ENCODE measurements around the gene RTN4R. TPM values are rescaled to one million over a fixed set of nuclear protein-coding genes. Genes with fewer than 3 reads are reported as not detected.
"Not testable (repeated sequence)": the region's sequence is repeated elsewhere in the genome, so short reads cannot be mapped to it uniquely, and the experiment has no call there.

Gene RTN4R
- total RNA-seq, 2 donors from 2014 or later: 0.66 to 1.8 TPM

DNA sequence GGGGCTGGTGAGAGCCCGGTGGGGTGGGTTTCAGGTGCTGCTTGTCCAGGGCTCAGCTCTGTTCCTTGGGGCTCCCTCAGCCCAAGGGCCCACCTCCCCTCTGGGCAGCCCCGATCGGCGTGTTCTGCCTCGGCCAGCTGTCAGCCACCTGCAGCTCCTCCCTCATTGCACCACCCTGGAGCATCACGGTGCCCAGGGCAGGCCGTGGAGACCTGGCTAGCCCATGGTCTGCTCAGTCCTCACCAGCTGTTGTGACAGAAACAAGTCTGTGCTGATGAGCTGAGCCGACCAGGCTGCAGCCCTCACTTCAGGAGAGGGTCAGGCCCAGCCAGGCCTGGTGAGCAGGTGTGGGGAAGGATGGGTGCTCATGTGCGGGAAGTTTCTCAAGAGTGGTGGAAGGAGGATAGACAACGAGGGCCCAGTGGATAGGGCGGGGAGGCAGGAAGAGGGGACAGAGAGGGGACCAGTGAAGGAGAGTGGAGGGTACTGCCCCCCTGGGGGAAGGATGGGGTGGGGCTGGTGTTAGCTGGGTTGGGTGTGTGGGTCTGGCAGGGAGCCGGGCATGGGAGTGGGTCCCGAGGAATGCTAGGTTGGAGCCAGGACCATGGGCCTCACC is 16.5 kb upstream of the RTN4R start:
- intact Hi-C loops (cut with DNase I): loop anchor here (2.0 kb wide), 1 partner anchor 126 kb away; no protein-coding TSS in a partner anchor
- DNase-seq (no peak), ATAC-seq (no peak)
- no peak overlapping the region for H3K27ac ChIP-seq
- TF ChIP-seq POLR2A (IDR thresholded peaks at IDR 0.05): no peak
- TF ChIP-seq, protein P1, sequence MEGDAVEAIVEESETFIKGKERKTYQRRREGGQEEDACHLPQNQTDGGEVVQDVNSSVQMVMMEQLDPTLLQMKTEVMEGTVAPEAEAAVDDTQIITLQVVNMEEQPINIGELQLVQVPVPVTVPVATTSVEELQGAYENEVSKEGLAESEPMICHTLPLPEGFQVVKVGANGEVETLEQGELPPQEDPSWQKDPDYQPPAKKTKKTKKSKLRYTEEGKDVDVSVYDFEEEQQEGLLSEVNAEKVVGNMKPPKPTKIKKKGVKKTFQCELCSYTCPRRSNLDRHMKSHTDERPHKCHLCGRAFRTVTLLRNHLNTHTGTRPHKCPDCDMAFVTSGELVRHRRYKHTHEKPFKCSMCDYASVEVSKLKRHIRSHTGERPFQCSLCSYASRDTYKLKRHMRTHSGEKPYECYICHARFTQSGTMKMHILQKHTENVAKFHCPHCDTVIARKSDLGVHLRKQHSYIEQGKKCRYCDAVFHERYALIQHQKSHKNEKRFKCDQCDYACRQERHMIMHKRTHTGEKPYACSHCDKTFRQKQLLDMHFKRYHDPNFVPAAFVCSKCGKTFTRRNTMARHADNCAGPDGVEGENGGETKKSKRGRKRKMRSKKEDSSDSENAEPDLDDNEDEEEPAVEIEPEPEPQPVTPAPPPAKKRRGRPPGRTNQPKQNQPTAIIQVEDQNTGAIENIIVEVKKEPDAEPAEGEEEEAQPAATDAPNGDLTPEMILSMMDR (IDR thresholded peaks at IDR 0.05): no peak
- H3K27me3 ChIP-seq: no peaks in the 10 kb centered on the region
- WGBS, 2 donors: 71 to 76% methylated on average over 5 to 9 of the region's 13 CpGs
- no peaks in the 10 kb centered on the region for H3K9me3 ChIP-seq
- no peak overlapping the region for H3K4me3 ChIP-seq
- no peaks in the 10 kb centered on the region for H3K36me3 ChIP-seq (replicated peaks in 1 of 2; ENCODE audit: insufficient read depth in 1 of 2, low read depth in 2 of 2)
- no peaks in the 10 kb centered on the region for H3K4me1 ChIP-seq

DNA sequence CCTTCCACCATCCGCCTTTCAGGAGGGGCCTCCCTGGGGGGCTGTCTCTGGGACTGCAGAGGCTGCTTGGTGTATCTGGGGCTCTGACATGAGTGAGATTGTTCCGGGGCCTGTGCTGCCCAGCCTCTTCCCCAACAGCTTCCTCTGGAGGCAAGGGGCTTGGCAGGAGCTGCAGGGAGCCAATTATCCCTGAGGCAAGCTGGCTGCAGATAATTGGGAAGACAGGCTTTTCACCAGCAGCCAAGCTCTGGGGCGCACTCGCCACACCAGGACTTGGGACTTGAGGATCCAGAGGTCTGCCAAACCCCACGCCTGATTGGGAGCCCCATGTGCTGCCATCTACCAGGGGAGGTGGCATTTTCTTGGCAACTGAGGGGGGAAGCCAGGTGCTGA is 15.6 kb upstream of the RTN4R start:
- H3K4me1 ChIP-seq: no peaks in the 10 kb centered on the region
- WGBS, 2 donors: 67 to 71% methylated on average over 1 to 5 of the region's 5 CpGs
- H3K27me3 ChIP-seq: no peaks in the 10 kb centered on the region
- no peak for ATAC-seq
- H3K27ac ChIP-seq: no peak overlapping the region
- TF ChIP-seq POLR2A (IDR thresholded peaks at IDR 0.05): no peak
- TF ChIP-seq, protein P1 (IDR thresholded peaks at IDR 0.05): no peak
- intact Hi-C loops (cut with DNase I): loop anchor here (2.0 kb wide), 1 partner anchor 125 kb away; no protein-coding TSS in a partner anchor
- no peaks in the 10 kb centered on the region for H3K9me3 ChIP-seq
- H3K36me3 ChIP-seq (replicated peaks in 1 of 2; ENCODE audit: insufficient read depth in 1 of 2, low read depth in 2 of 2): no peaks in the 10 kb centered on the region
- DNase-seq: no peak
- H3K4me3 ChIP-seq: no peak overlapping the region

DNA sequence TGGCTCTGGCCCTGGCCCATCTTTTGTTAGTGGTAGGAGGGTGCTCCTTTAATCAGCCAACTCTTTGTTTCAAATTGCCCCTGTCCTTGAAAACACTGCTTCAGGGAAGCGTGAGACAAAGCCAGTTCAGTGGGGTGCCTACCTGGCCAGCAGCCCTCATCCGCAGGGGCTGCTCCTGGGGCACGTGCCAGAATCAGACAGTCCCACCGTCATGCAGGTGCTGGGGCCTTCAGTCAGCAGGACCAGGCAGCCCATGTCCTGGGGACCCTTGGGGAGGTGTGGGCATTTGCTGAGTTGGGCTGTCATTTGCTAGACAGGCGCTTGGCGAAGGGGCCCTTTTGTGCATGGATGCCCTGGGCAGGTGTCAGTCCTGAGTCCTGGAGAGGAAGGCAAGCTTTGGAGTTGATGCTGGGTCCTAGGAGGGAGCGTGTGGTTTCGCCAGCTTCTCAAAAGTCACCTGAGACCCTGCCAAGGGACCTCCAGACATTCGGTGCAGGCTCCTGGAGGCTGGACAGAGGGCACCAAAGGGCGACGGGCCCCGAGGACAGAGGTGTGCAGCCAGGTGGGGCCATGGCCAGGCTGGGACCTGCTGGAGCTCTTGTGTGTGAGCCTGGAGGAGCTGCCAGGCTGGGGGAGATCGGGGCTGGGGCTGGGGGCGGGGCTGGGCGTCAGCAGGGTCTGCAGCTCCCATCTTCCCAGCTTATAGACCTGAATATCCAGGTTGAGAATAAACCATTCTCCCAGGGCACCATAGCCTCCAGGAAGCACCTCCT is 15.0 kb upstream of the RTN4R start:
- intact Hi-C loops (cut with DNase I): no loop called here
- Histone ChIP-seq H3K4me3 (no peak overlapping the region), H3K27me3 (no peaks in the 10 kb centered on the region), H3K9me3 (no peaks in the 10 kb centered on the region), H3K36me3 (replicated peaks in 1 of 2; ENCODE audit: insufficient read depth in 1 of 2, low read depth in 2 of 2) (no peaks in the 10 kb centered on the region), H3K4me1 (no peaks in the 10 kb centered on the region), H3K27ac (no peak overlapping the region)
- 74 to 89% methylated on average over 5 to 15 of the region's 15 CpGs for WGBS, 2 donors
- TF ChIP-seq, protein P1 (IDR thresholded peaks at IDR 0.05): no peak
- no peak for TF ChIP-seq POLR2A (IDR thresholded peaks at IDR 0.05)
- no peak for ATAC-seq
- no peak for DNase-seq

DNA sequence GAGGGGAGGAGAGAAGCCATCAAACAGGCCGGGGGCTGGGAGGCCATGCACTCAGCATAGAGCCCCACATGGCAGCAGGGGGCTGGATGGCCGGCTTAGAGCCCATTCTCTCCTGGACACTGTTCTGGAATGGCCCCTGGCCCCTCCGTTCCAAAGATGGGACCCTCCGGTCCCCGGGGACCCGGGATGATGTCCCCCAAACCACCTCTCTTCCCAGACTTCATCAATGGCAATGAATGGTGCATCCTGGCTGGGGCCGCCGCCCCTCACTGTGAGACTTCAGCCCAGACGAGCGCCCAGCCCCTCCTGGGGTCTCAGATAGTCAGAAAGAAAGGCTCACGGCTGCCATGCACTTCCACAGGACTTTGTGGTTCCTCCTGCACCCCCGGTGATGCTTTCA is 13.8 kb upstream of the RTN4R start:
- Histone ChIP-seq H3K27me3 (no peaks in the 10 kb centered on the region), H3K36me3 (replicated peaks in 1 of 2; ENCODE audit: insufficient read depth in 1 of 2, low read depth in 2 of 2) (no peaks in the 10 kb centered on the region), H3K27ac (no peak overlapping the region), H3K4me1 (no peaks in the 10 kb centered on the region), H3K4me3 (no peak overlapping the region), H3K9me3 (no peaks in the 10 kb centered on the region)
- intact Hi-C loops (cut with DNase I): no loop called here
- DNase-seq (no peak), ATAC-seq (no peak)
- WGBS, 2 donors: 79 to 86% methylated on average over 5 to 10 of the region's 12 CpGs
- TF ChIP-seq, protein P1 (IDR thresholded peaks at IDR 0.05): no peak
- no peak for TF ChIP-seq POLR2A (IDR thresholded peaks at IDR 0.05)

DNA sequence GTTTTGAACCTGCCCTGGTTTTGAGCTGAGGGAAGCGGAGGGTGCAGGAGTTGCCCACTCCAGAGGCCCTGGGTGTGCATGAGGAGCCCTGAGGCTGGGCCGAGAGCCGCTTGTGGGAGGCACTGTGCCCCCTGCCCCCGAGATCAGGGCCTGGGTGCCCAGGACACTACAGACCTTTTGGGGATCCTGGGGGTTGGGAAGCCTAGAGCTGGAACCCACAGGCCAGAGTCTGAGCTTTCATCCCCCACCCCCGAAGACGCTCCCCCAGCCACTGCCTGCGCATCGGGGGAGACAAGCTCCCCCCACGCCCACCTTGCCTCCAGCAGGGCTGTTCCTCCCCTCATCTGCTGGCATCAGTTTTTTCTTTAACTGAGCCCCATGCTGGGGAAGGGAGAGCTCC is 13.4 kb upstream of the RTN4R start:
- WGBS, 2 donors: 75 to 100% methylated on average over 1 to 9 of the region's 9 CpGs
- DNase-seq; H3K36me3 ChIP-seq (replicated peaks in 1 of 2; ENCODE audit: insufficient read depth in 1 of 2, low read depth in 2 of 2); H3K27me3 ChIP-seq; H3K4me3 ChIP-seq; H3K4me1 ChIP-seq; H3K27ac ChIP-seq; ATAC-seq; intact Hi-C loops (cut with DNase I); H3K9me3 ChIP-seq: not testable (repeated sequence)
